MM.1S (cell line): Measurements from ENCODE around the gene HOXD8.

ENCODE experiments used
- DNase-seq: peaks from one replicate; pipeline ENCODE4 v3.0.0-alpha.2; 2015
- H2AFZ ChIP-seq: fragments of 300-600 bp; sonication (generic); 2 replicates; pipeline ENCODE4 v1.6.0; 2016; ENCODE audit warnings: antibody characterized with exemption, low read length
- H3F3A ChIP-seq: fragments of 300-600 bp; sonication (generic); 2 replicates; pipeline ENCODE4 v1.6.1; 2016; ENCODE audit warnings: mild to moderate bottlenecking, antibody characterized with exemption, low read length, moderate library complexity, mixed read lengths; ENCODE audit not compliant: insufficient read depth
- H3K27ac ChIP-seq: fragments of 300-600 bp; sonication (generic); 2 replicates; pipeline ENCODE4 v1.5.1; 2016; ENCODE audit warnings: mild to moderate bottlenecking, low read length
- H3K27me3 ChIP-seq: fragments of 300-600 bp; sonication (generic); replicated peaks from 2 replicates; pipeline ENCODE4 v1.6.0; 2016; ENCODE audit warnings: low read length; ENCODE audit not compliant: insufficient read depth
- H3K36me3 ChIP-seq: fragments of 300-600 bp; sonication (generic); replicated peaks from 2 replicates; pipeline ENCODE4 v1.6.1; 2016; ENCODE audit warnings: mild to moderate bottlenecking, low read length, mixed read lengths; ENCODE audit not compliant: insufficient read depth
- H3K4me1 ChIP-seq: fragments of 300-600 bp; sonication (generic); 2 replicates; pipeline ENCODE4 v1.6.1; 2016; ENCODE audit warnings: low read length, mixed read lengths
- H3K4me2 ChIP-seq: fragments of 300-600 bp; sonication (generic); 2 replicates; pipeline ENCODE4 v1.6.0; 2016; ENCODE audit warnings: low read depth, low read length
- H3K4me3 ChIP-seq: fragments of 300-600 bp; sonication (generic); 2 replicates; pipeline ENCODE4 v1.5.1; 2016; ENCODE audit warnings: low read length, mixed read lengths
- H3K79me2 ChIP-seq: fragments of 300-600 bp; sonication (generic); 2 replicates; pipeline ENCODE4 v1.6.1; 2016; ENCODE audit warnings: mixed run types, low read length, mixed read lengths
- H3K9ac ChIP-seq: fragments of 300-600 bp; sonication (generic); 2 replicates; pipeline ENCODE4 v1.6.1; 2016; ENCODE audit warnings: low read length, mixed read lengths
- H3K9me2 ChIP-seq: fragments of 300-600 bp; sonication (generic); replicated peaks from 2 replicates; pipeline ENCODE4 v1.6.1; 2016; ENCODE audit warnings: mild to moderate bottlenecking, low read length, mixed read lengths; ENCODE audit not compliant: insufficient read depth
- H3K9me3 ChIP-seq: fragments of 300-600 bp; sonication (generic); replicated peaks from 2 replicates; pipeline ENCODE4 v1.6.1; 2016; ENCODE audit warnings: mild to moderate bottlenecking, low read length, mixed read lengths; ENCODE audit not compliant: insufficient read depth
- H4K20me1 ChIP-seq: fragments of 300-600 bp; sonication (generic); 2 replicates; pipeline ENCODE4 v1.6.1; 2016; ENCODE audit warnings: mild to moderate bottlenecking, low read length, moderate library complexity, mixed read lengths; ENCODE audit not compliant: insufficient read depth
- CTCF ChIP-seq: fragments of 300-600 bp; sonication (generic); IDR thresholded peaks from 2 replicates; pipeline ENCODE4 v1.5.1; 2016; ENCODE audit warnings: antibody characterized with exemption, low read length, mixed read lengths
- EZH2 ChIP-seq: fragments of 300-600 bp; sonication (generic); optimal IDR thresholded peaks from 2 replicates; pipeline ENCODE3; 2017; ENCODE audit warnings: low read depth, mild to moderate bottlenecking, antibody characterized with exemption, low read length, mixed read lengths
- EZH2phosphoT487 ChIP-seq: fragments of 300-600 bp; sonication (generic); IDR thresholded peaks from 2 replicates; pipeline ENCODE4 v1.6.1; 2018; ENCODE audit warnings: antibody characterized with exemption, low read length

The HOXD8 gene

DNA sequence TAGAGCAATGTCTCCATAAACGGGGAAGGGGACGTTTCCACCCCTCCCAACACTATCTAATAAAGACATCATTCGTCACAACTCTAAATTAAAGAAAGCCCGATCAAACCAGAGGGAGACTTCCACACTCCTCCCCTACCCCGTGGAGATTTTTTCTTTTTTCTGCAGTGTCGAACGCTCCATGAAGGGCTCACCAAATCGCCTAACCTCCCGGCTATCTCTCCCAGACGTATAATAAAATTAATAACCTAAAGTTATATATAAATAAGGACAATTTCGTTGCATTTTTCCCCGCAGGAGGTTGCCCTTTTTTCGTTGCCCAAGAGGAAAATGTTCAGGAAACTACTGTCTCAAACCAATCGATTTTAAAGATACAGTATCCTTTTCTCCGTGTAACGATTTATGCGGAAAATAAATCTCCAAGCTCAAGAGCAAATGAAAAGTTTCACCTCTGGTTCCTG, 48.1 kb upstream of the HOXD8 start:
- no peaks in the 10 kb centered on the region for H3K36me3 ChIP-seq
- H3K4me1 ChIP-seq, result no peaks in the 10 kb centered on the region
- no peaks in the 10 kb centered on the region for H3K9me3 ChIP-seq
- H4K20me1 ChIP-seq, result no peaks in the 10 kb centered on the region
- TF ChIP-seq EZH2phosphoT487 (no peak), EZH2 (no peak), CTCF (no peak)
- H3F3A ChIP-seq, result no peaks in the 10 kb centered on the region
- H3K9ac ChIP-seq, result no peak overlapping the region
- no peak for DNase-seq
- H2AFZ ChIP-seq, result no peak overlapping the region
- no peaks in the 10 kb centered on the region for H3K27me3 ChIP-seq
- no peak overlapping the region for H3K4me3 ChIP-seq
- H3K4me2 ChIP-seq, result no peak overlapping the region
- H3K79me2 ChIP-seq, result no peaks in the 10 kb centered on the region
- no peak overlapping the region for H3K27ac ChIP-seq
- H3K9me2 ChIP-seq, result no peaks in the 10 kb centered on the region

DNA sequence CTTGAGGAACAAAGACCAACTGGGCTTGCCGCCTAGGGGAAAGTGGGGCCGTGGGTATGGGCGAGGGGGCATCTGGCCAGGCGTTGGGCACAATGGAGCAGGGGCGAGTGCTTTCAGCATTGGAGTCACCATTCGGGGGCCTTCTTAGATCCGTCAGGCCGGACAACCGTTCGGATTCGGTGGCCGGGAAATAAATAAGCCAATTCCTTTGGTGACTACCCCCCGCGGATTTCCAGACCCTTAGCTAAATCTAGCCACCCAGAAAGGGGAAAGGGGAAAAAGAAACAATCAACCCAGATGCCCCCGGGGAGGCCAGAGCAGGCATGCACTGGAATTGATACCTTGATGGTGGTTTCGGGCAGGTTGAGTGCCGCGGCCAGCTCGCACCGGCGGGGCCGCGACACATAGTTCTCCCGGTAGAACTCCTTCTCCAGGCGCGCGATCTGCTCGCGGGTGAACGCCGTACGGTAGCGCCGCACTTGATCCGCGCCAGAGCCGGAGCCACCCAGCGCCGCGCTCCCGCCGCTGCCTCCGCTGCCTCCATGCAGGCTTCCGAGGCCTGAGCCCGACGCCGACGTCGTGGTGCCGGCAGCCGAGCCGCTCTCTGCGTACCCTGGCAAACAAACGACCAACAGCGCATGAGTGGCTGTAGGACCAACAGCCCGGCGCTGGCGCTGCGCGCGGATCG, 47.5 kb upstream of the HOXD8 start:
- no peaks in the 10 kb centered on the region for H3K36me3 ChIP-seq
- H2AFZ ChIP-seq, result no peak overlapping the region
- H3K27ac ChIP-seq, result no peak overlapping the region
- no peak overlapping the region for H3K4me3 ChIP-seq
- H3K9me2 ChIP-seq, result no peaks in the 10 kb centered on the region
- no peak overlapping the region for H3K9ac ChIP-seq
- no peaks in the 10 kb centered on the region for H3K79me2 ChIP-seq
- no peaks in the 10 kb centered on the region for H3F3A ChIP-seq
- no peak for TF ChIP-seq EZH2phosphoT487
- TF ChIP-seq CTCF, result no peak
- TF ChIP-seq EZH2, result no peak
- DNase-seq, result no peak
- H3K4me2 ChIP-seq, result no peak overlapping the region
- H3K9me3 ChIP-seq, result no peaks in the 10 kb centered on the region
- H4K20me1 ChIP-seq, result no peaks in the 10 kb centered on the region
- H3K27me3 ChIP-seq, result no peaks in the 10 kb centered on the region
- no peaks in the 10 kb centered on the region for H3K4me1 ChIP-seq

- H3F3A ChIP-seq, result no peaks in the 10 kb centered on the region
- H3K36me3 ChIP-seq, result no peaks in the 10 kb centered on the region
- no peaks in the 10 kb centered on the region for H3K27me3 ChIP-seq
- no peak overlapping the region for H3K4me3 ChIP-seq
- no peaks in the 10 kb centered on the region for H3K79me2 ChIP-seq
- H3K9me2 ChIP-seq, result no peaks in the 10 kb centered on the region
- TF ChIP-seq CTCF (no peak), EZH2 (no peak)
- DNase-seq, result no peak
- H4K20me1 ChIP-seq, result no peaks in the 10 kb centered on the region
- no peak overlapping the region for H3K9ac ChIP-seq
- no peak overlapping the region for H3K4me2 ChIP-seq
- H3K4me1 ChIP-seq, result no peaks in the 10 kb centered on the region
- no peak overlapping the region for H2AFZ ChIP-seq
- H3K27ac ChIP-seq, result no peak overlapping the region
- H3K9me3 ChIP-seq, result no peaks in the 10 kb centered on the region
Measured at GRCh38 chr2:176082525-176082823, 47.0 kb upstream of the HOXD8 start.
